K562 (cell line): ENCODE measurements around the gene PRMT2. TPM values are rescaled to one million over a fixed set of nuclear protein-coding genes. Genes with fewer than 3 reads are reported as not detected.

Experiments
- CBFA2T2 ChIP-seq: fragments of 450-650 bp; conservative IDR thresholded peaks from 2 replicates; pipeline ENCODE4 v1.6.1; 2017; ENCODE audit warnings: mild to moderate bottlenecking
- CTCF ChIP-seq, 3 experiments: IDR thresholded peaks in 2 of 3; conservative IDR thresholded peaks in 1 of 3; 2 replicates each; pipeline ENCODE4 v1.5.1; 2011 to 2012; ENCODE audit warnings: low read length in 3 of 3, mild to moderate bottlenecking in 3 of 3, control low read depth in 2 of 3, improper control_type of control experiment in 1 of 3, inconsistent platforms in 1 of 3, low read depth in 1 of 3, mixed read lengths in 1 of 3, moderate library complexity in 1 of 3; ENCODE audit not compliant: insufficient read depth in 2 of 3
- ESRRA ChIP-seq: fragments of 450-650 bp; IDR thresholded peaks from 2 replicates; pipeline ENCODE4 v1.6.1; 2014; ENCODE audit warnings: low read depth, mild to moderate bottlenecking, moderate library complexity, borderline replicate concordance
- FOS ChIP-seq: IDR thresholded peaks from 3 replicates; pipeline ENCODE4 v1.6.1; 2011; ENCODE audit not compliant: insufficient read length; ENCODE audit errors: extremely low read depth
- HCFC1 ChIP-seq: IDR thresholded peaks from 2 replicates; pipeline ENCODE4 v1.6.1; 2012; ENCODE audit warnings: low read depth, low read length, improper control_type of control experiment
- HMGN3 ChIP-seq: IDR thresholded peaks from 2 replicates; pipeline ENCODE4 v1.6.1; 2011; ENCODE audit warnings: borderline replicate concordance, low read depth, mild to moderate bottlenecking, mixed read lengths, low read length; ENCODE audit not compliant: insufficient read length; ENCODE audit errors: extremely low read depth
- MBD2 ChIP-seq: sonication (generic); IDR thresholded peaks from 2 replicates; pipeline ENCODE4 v1.6.1; 2016; ENCODE audit warnings: low read depth, borderline replicate concordance
- MXI1 ChIP-seq: IDR thresholded peaks from 2 replicates; pipeline ENCODE4 v1.6.1; 2011; ENCODE audit warnings: low read depth, mild to moderate bottlenecking, improper control_type of control experiment, low read length
- PHF8 ChIP-seq: fragments of 200-600 bp; sonication (generic); IDR thresholded peaks from 2 replicates; pipeline ENCODE4 v1.6.1; 2012; ENCODE audit warnings: mixed run types, mild to moderate bottlenecking, inconsistent platforms, low read length, moderate library complexity, borderline replicate concordance
- RAD51 ChIP-seq: fragments of 450-650 bp; IDR thresholded peaks from 2 replicates; pipeline ENCODE4 v1.7.1; 2016; ENCODE audit warnings: low read depth, mild to moderate bottlenecking, borderline replicate concordance
- RBM25 ChIP-seq: fragments of 200-400 bp; formaldehyde crosslinking; IDR thresholded peaks from 2 replicates; pipeline ENCODE4 v1.6.1; 2018; ENCODE audit warnings: low read length, low read depth, moderate library complexity; ENCODE audit not compliant: severe bottlenecking
- USF1 ChIP-seq: sonication (generic); formaldehyde crosslinking; IDR thresholded peaks from 2 replicates; pipeline ENCODE4 v1.9.0; 2022; ENCODE audit warnings: mild to moderate bottlenecking, missing genetic modification reagents
- USF2 ChIP-seq: sonication (generic); formaldehyde crosslinking; IDR thresholded peaks from 2 replicates; pipeline ENCODE4 v1.5.0; 2020; ENCODE audit warnings: missing genetic modification reagents
- ZBTB33 ChIP-seq: sonication (generic); formaldehyde crosslinking; IDR thresholded peaks from 2 replicates; pipeline ENCODE4 v1.8.1; 2023; ENCODE audit warnings: mild to moderate bottlenecking, missing genetic modification reagents
- ZNF143 ChIP-seq: sonication (generic); formaldehyde crosslinking; IDR thresholded peaks from 2 replicates; pipeline ENCODE4 v1.9.0; 2022; ENCODE audit warnings: mild to moderate bottlenecking, missing genetic modification reagents
- ZNF146 ChIP-seq: IDR thresholded peaks from one replicate; pipeline ENCODE4 v1.6.1; 2018; ENCODE audit warnings: missing compliant biosample characterization; ENCODE audit not compliant: unreplicated experiment
- ZNF316 ChIP-seq: fragments of 450-650 bp; IDR thresholded peaks from 2 replicates; pipeline ENCODE4 v1.6.1; 2016
- ZNF395 ChIP-seq: fragments of 200-800 bp; sonication (Bioruptor generic); IDR thresholded peaks from 2 replicates; pipeline ENCODE4 v1.6.1; 2017; ENCODE audit warnings: missing genetic modification characterization, missing compliant biosample characterization
- polyA plus RNA-seq, 8 experiments: library from polyadenylated mRNA; depleted of rRNA in 4 of 8; stranded (reverse) in 5 of 8; unstranded in 3 of 8; fragments of >200 nt; fragmentation: Nextera tagmentation in 2 of 8; fragmentation: Illumina TruSeq in 1 of 8; extraction: Ambion mirVana in 2 of 8; extraction: Trizol in 1 of 8; gene quantifications; 2 replicates each; pipeline versions ENCODE4 v1.2.1 to v1.2.3, GENCODE V29; 2011 to 2014; ENCODE audit warnings: inconsistent platforms in 1 of 8, missing spikeins in 1 of 8
- total RNA-seq, 7 experiments: library from RNA; depleted of rRNA in 6 of 7; stranded (reverse); fragments of >200 nt in 6 of 7; fragmentation: Illumina TruSeq in 2 of 7; extraction: Trizol in 2 of 7; gene quantifications; 2 replicates each; pipeline versions ENCODE4 v1.2.1 to v1.2.3, GENCODE V29; 2011 to 2021; ENCODE audit warnings: low replicate concordance in 1 of 7

Gene PRMT2
- total and polyA plus RNA-seq, 9 of the 15 experiments (the other 6 are each of a cell fraction or from before 2014, with no cell fraction given), result 37.2 to 85.7 (median 59.3) TPM

GRCh38 chr21:46597896-46598343, 37.6 kb upstream of the PRMT2 start (continued):
- TF ChIP-seq USF1, result peak; percentile 91
- TF ChIP-seq RAD51, result peak; percentile 89
- no peak for TF ChIP-seq HMGN3
- TF ChIP-seq USF2 (CRISPR knock-in tag), result peak; percentile 93
- peak; percentile 62; the same call in 1 of the 2 replicates for TF ChIP-seq ZNF143 (CRISPR knock-in tag)
- 0 out of 2 replicates have a peak, but pooled peaks have one; percentile 37 for TF ChIP-seq MBD2
- TF ChIP-seq RBM25, result peak; percentile 22
- no peak for TF ChIP-seq MXI1
- no peak for TF ChIP-seq ESRRA
- TF ChIP-seq ZBTB33 (CRISPR knock-in tag), result peak; percentile 87
- TF ChIP-seq ZNF395 (CRISPR knock-in tag), result no peak
- TF ChIP-seq PHF8, result peak; percentile 12; the same call in 1 of the 2 replicates
- TF ChIP-seq HCFC1, result no peak
- peak in 2 of 3 experiments; percentile 30 to 56; a peak in 3 of 6 replicates for TF ChIP-seq CTCF (IDR thresholded peaks at IDR 0.05 in 2 of 3, conservative IDR thresholded peaks at IDR 0.05 in 1 of 3; ENCODE audit: insufficient read depth in 2 of 3, low read depth in 1 of 3, low read length in 3 of 3)
- no peak for TF ChIP-seq ZNF146 (CRISPR knock-in tag)
- peak; percentile 57 for TF ChIP-seq FOS
- TF ChIP-seq ZNF316, result peak; percentile 7; the same call in 1 of the 2 replicates
- TF ChIP-seq CBFA2T2, result peak; percentile 56
